ENCODE results near the gene TTLL1. TPM values are rescaled to one million over a fixed set of nuclear protein-coding genes. Genes with fewer than 3 reads are reported as not detected.

Gene TTLL1
- total and polyA plus RNA-seq, 9 of the 15 experiments (the other 6 are each of a cell fraction or from before 2014, with no cell fraction given), result 0.06 to 0.85 (median 0.17) TPM

- no peak overlapping the region for H3K4me3 ChIP-seq
- no peak overlapping the region for H3K4me2 ChIP-seq (ENCODE audit: insufficient read depth, low read length)
- no peak overlapping the region for H2AFZ ChIP-seq (ENCODE audit: low read depth, low read length)
- ATAC-seq (no peak), FAIRE-seq (no peak), DNase-seq (ENCODE audit: extremely low read depth in 1 of 4, low spot score in 3 of 4) (peak in 1 of 4 experiments; percentile 23)
- H3K9ac ChIP-seq (ENCODE audit: insufficient read depth in 1 of 2, low read depth in 2 of 2, low read length in 2 of 2), result no peak overlapping the region; a peak in 1 of 4 replicates
- no peaks in the 10 kb centered on the region for H3K27me3 ChIP-seq (ENCODE audit: control insufficient read depth in 2 of 2, insufficient read depth in 2 of 2, low read length in 2 of 2)
- 41% methylated on average over 4 of the region's 7 CpGs for WGBS (ENCODE audit: insufficient coverage, low coverage, missing lambda C conversion rate)
- peaks cover 25 to 43% of the 10 kb centered on the region in 2 experiments for H3K4me1 ChIP-seq (replicated peaks in 1 of 2; ENCODE audit: control insufficient read depth in 2 of 2, insufficient read depth in 2 of 2, low read length in 2 of 2)
- no TSS peak for BruUV-seq (replicated peaks)
- H3K9me3 ChIP-seq (replicated peaks; ENCODE audit: control insufficient read depth, insufficient read depth, low read depth, low read length), result no peaks in the 10 kb centered on the region
- in situ Hi-C loops (cut with MboI) (no loop called here), intact Hi-C loops (cut with micrococcal nuclease) (no loop called here)
- H3K9me1 ChIP-seq (ENCODE audit: control insufficient read depth, insufficient read depth, low read length), result no peaks in the 10 kb centered on the region
- ChIA-PET CTCF (ENCODE audit: low intra/inter-chr PET ratio) (no interaction called here), POLR2A (interaction anchor here (0.6 to 1.2 kb wide), 3 partner anchors 9 to 280 kb away, joined by 3 to 4 read pairs (median 4); no protein-coding TSS in a partner anchor)
- H4K20me1 ChIP-seq (replicated peaks; ENCODE audit: control insufficient read depth, insufficient read depth, low read length), result peaks cover 19% of the 10 kb centered on the region
- peak overlapping the region; percentile 61; the same call in 1 of the 3 replicates for H3K27ac ChIP-seq (ENCODE audit: extremely low read depth, low read depth, low read length)
- peaks cover 82% of the 10 kb centered on the region for H3K79me2 ChIP-seq (ENCODE audit: control insufficient read depth, insufficient read depth, low read length)
- no peaks in the 10 kb centered on the region for H3K36me3 ChIP-seq (ENCODE audit: control insufficient read depth, insufficient read depth, low read length)
- TF ChIP-seq CREB3L1 (IDR thresholded peaks at IDR 0.05; ENCODE audit: borderline replicate concordance, low read depth) (no peak), ESRRB (CRISPR knock-in tag; IDR thresholded peaks at IDR 0.05; ENCODE audit: borderline replicate concordance) (no peak), ZNF318 (IDR thresholded peaks at IDR 0.05; ENCODE audit: borderline replicate concordance in 1 of 2, low read depth in 1 of 2) (no peak), GABPA (tag; conservative IDR thresholded peaks at IDR 0.05; ENCODE audit: low read depth) (no peak), MLX (CRISPR knock-in tag; conservative IDR thresholded peaks at IDR 0.05) (no peak), RFX5 (IDR thresholded peaks at IDR 0.05; ENCODE audit: low read depth, low read length) (no peak), PHB (CRISPR knock-in tag; IDR thresholded peaks at IDR 0.05) (no peak), STAG1 (CRISPR knock-in tag; IDR thresholded peaks at IDR 0.05; ENCODE audit: borderline replicate concordance) (no peak), MTF1 (CRISPR knock-in tag; IDR thresholded peaks at IDR 0.05; ENCODE audit: borderline replicate concordance) (no peak), IRF9 (tag; IDR thresholded peaks at IDR 0.05) (no peak), ZNF134 (CRISPR knock-in tag; conservative IDR thresholded peaks at IDR 0.05) (no peak)
These were observed 82.4 kb downstream of the TTLL1 start for GRCh38 chr22:43006753-43007152.

All from K562 (cell line).